A673 (cell line): ENCODE results near the gene WWTR1. TPM values are rescaled to one million over a fixed set of nuclear protein-coding genes. Genes with fewer than 3 reads are reported as not detected.
A peak's percentile ranks its signal among the peaks of the same experiment; 100 is the strongest.

ENCODE experiments used
- BruUV-seq: library from RNA; stranded (reverse); fragments of 400-500 nt; replicated peaks from 2 replicates; lab custom pipeline; 2021; lab: Mats Ljungman, UMichigan
- CTCF ChIA-PET: fragments of 300-600 bp; sonication (Branson Sonifier 250); formaldehyde crosslinking; loops from one replicate; lab custom pipeline; 2022; ENCODE audit warnings: antibody characterized with exemption; lab: Charles Lee
- POLR2A ChIA-PET: fragments of 300-600 bp; sonication (Branson Sonifier 250); formaldehyde crosslinking; loops from one replicate; lab custom pipeline; 2022; ENCODE audit warnings: antibody characterized with exemption; ENCODE audit not compliant: low non-redundant PET; lab: Charles Lee
- DNase-seq: peaks from one replicate; pipeline ENCODE4 v3.0.0-alpha.2; 2015; ENCODE audit warnings: low spot score
- H3K27ac ChIP-seq: fragments of 200-600 bp; sonication (generic); 2 replicates; pipeline ENCODE4 v1.5.1; 2016; ENCODE audit warnings: mixed run types, low read depth, mild to moderate bottlenecking, mixed read lengths, antibody characterized with exemption, low read length; ENCODE audit not compliant: poor library complexity, severe bottlenecking
- H3K27me3 ChIP-seq: fragments of 200-600 bp; sonication (generic); replicated peaks from 2 replicates; pipeline ENCODE4 v1.6.1; 2017; ENCODE audit warnings: mixed run types, low read depth, mild to moderate bottlenecking, mixed read lengths, antibody characterized with exemption, low read length; ENCODE audit not compliant: insufficient read depth, poor library complexity
- H3K36me3 ChIP-seq: fragments of 200-600 bp; sonication (generic); 2 replicates; pipeline ENCODE4 v1.6.1; 2016; ENCODE audit warnings: mixed run types, mild to moderate bottlenecking, mixed read lengths, antibody characterized with exemption, low read length; ENCODE audit not compliant: insufficient read depth, poor library complexity, severe bottlenecking
- H3K4me1 ChIP-seq: fragments of 200-600 bp; sonication (generic); 2 replicates; pipeline ENCODE4 v1.6.1; 2017; ENCODE audit warnings: mixed run types, mild to moderate bottlenecking, mixed read lengths, antibody characterized with exemption, low read length; ENCODE audit not compliant: insufficient read depth, poor library complexity, severe bottlenecking
- H3K4me3 ChIP-seq: fragments of 200-600 bp; sonication (generic); 2 replicates; pipeline ENCODE4 v1.5.1; 2016; ENCODE audit warnings: low read depth, mixed run types, mild to moderate bottlenecking, mixed read lengths, low read length; ENCODE audit not compliant: poor library complexity, severe bottlenecking
- H3K9me3 ChIP-seq: fragments of 200-600 bp; sonication (generic); 2 replicates; pipeline ENCODE4 v1.6.1; 2016; ENCODE audit warnings: mixed run types, low read depth, mild to moderate bottlenecking, mixed read lengths, antibody characterized with exemption, low read length; ENCODE audit not compliant: poor library complexity, severe bottlenecking
- EZH2 ChIP-seq: fragments of 200-600 bp; sonication (generic); IDR thresholded peaks from 2 replicates; pipeline ENCODE4 v1.6.1; 2017; ENCODE audit warnings: borderline replicate concordance, low read depth, mild to moderate bottlenecking, mixed read lengths, antibody characterized with exemption, low read length; ENCODE audit not compliant: poor library complexity, severe bottlenecking
- intact Hi-C: fragments of 100-400 bp; cut with micrococcal nuclease; formaldehyde crosslinking; loops from one replicate; pipeline ENCODE4 v1.10.0; 2022; ENCODE audit not compliant: unreplicated experiment
- total RNA-seq: library from RNA; stranded (reverse); gene quantifications from 2 replicates; pipeline ENCODE4 v1.2.3, GENCODE V29; 2021
- TF ChIP-seq, protein P1 (sequence below): fragments of 300-800, 200-600 bp; sonication (generic); conservative IDR thresholded peaks from 2 replicates; pipeline ENCODE4 v1.5.1; 2017; ENCODE audit warnings: low read depth, mild to moderate bottlenecking, antibody characterized with exemption, low read length, moderate library complexity, mixed read lengths

The WWTR1 gene
- total RNA-seq, 1 experiment from 2014 or later: 76.8 TPM

DNA sequence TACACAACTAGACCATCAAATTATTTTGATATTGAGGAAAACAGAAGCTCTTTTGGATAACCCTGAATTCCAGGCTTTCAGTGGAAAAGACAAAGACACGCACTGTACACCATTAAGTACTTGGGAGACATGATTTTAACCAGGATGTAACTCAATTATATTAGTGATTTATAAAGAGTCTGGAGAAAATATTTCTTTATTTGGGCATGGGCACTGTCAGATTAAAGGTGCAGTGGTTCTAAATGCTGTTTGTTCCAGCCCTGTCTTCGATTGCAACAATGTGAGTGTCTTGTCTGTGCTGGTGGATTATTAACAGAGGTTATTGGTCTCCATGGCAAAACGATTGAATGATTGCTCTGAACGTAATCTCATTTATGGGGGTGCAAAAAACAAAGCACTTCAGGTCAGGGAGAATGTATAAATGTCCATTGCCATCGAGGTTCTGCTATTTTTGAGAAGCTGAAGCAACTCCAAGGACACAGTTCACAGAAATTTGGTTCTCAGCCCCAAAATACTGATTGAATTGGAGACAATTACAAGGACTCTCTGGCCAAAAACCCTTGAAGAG, 183.5 kb downstream of the WWTR1 start, which contains the start of gene TM4SF4:
TM4SF4 (plus strand) TSS at position 448 of the 568 bp plus-strand sequence. CDS start 181 bp downstream, outside the sequence.
- BruUV-seq: no TSS peak
- H3K36me3 ChIP-seq: no peaks in the 10 kb centered on the region
- H3K4me3 ChIP-seq: no peak within 1 kb of the TSS
- POLR2A ChIA-PET: no interaction called here
- H3K27me3 ChIP-seq: no peaks in the 10 kb centered on the region
- no peaks in the 10 kb centered on the region for H3K9me3 ChIP-seq
- H3K4me1 ChIP-seq: peaks cover 6% of the 10 kb centered on the region
- DNase-seq: no peak
- CTCF ChIA-PET: no interaction called here
- no peak for TF ChIP-seq EZH2
- TF ChIP-seq, protein P1, sequence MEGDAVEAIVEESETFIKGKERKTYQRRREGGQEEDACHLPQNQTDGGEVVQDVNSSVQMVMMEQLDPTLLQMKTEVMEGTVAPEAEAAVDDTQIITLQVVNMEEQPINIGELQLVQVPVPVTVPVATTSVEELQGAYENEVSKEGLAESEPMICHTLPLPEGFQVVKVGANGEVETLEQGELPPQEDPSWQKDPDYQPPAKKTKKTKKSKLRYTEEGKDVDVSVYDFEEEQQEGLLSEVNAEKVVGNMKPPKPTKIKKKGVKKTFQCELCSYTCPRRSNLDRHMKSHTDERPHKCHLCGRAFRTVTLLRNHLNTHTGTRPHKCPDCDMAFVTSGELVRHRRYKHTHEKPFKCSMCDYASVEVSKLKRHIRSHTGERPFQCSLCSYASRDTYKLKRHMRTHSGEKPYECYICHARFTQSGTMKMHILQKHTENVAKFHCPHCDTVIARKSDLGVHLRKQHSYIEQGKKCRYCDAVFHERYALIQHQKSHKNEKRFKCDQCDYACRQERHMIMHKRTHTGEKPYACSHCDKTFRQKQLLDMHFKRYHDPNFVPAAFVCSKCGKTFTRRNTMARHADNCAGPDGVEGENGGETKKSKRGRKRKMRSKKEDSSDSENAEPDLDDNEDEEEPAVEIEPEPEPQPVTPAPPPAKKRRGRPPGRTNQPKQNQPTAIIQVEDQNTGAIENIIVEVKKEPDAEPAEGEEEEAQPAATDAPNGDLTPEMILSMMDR: no peak
- H3K27ac ChIP-seq: no peak within 1 kb of the TSS
- intact Hi-C loops: loop anchor here (5.0 kb wide), 1 partner anchor 77 kb away; no protein-coding TSS in a partner anchor

DNA sequence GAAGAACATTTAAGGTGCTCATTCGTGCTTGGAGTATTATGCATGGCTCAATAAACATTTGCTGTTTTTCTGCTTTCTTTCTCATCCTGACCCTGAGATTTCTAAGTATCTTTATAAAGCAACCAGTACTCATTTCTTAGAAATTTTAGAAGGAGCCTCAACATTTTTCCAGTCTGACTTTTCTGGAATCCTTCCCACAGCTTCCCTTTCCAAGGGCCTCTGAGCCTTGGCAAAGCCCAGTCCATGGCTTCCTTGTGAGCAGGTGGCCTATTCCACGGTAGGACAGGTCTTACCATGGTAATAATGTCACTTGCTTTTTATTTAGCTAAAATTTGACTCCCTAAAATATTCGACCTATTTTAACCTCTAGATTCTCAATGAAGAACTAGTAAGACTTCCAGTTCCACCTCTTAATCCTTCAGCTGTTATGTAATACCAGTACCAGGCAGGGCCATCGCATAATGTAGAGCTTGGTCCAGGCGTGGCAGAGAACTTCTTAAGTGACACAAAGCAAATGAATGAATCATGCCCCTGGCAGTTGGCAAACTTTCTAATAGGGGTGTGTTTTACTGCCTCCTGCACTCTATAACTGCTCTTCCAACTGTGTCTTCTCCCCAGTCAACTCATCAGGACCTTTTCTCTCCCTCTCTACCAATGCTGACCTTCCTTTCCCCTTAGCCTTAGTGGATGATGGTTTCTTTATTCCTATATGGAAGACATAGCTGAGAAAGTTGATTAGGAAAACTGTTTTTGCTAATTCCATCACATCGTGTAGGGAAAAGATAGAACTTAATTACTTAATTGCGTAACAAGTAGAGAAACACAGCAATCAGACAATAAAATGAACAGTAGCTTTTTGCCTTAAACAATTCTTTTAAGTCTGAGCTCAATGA, 184.2 kb downstream of the WWTR1 start:
- Histone ChIP-seq H3K36me3 (no peaks in the 10 kb centered on the region), H3K27ac (no peak overlapping the region), H3K27me3 (no peaks in the 10 kb centered on the region), H3K4me1 (peaks cover 6% of the 10 kb centered on the region), H3K4me3 (no peak overlapping the region), H3K9me3 (no peaks in the 10 kb centered on the region)
- CTCF ChIA-PET: no interaction called here
- DNase-seq: peak; percentile 85
- POLR2A ChIA-PET: no interaction called here
- no TSS peak for BruUV-seq
- TF ChIP-seq, protein P1: no peak
- TF ChIP-seq EZH2: no peak
- intact Hi-C loops: loop anchor here (5.0 kb wide), 1 partner anchor 76 kb away; no protein-coding TSS in a partner anchor

DNA sequence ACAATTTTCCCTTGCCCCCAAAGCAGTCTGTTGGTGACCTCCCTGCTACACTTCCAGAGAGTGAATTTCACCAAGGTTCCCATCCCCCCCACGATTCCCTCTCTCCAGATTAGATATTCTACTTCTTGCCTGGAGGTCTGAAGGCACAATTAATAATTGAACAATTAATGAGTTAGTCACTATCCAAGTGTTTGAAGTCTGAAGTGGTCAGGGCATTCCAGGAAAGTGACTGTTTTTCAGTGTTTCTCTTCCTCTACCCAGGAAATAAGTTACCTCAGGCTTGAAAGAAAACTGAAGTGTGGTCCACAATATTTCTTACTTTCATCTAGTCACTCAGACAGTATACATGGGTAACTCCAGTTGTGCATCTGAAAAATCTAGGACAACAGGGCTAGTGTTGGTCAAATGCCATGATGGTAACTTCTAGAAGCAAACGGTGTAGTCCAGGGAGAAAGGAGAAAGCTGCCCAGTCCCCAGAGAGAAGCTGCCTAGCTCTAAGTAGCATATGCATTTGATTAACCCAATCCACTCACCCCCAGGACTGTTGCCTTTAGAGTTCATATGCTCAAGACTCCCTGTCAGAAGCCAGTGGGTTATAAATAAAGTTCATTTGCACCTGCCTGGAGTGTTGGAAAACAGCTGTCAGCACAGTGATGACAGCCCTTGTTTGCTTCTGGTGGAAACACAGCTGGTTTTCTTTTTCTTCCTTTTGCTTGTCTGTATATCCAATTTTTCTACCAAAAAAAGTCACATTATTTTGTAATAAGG, 185.6 kb downstream of the WWTR1 start:
- no peak overlapping the region for H3K27ac ChIP-seq
- no peak overlapping the region for H3K4me3 ChIP-seq
- H3K36me3 ChIP-seq: no peaks in the 10 kb centered on the region
- no peak for TF ChIP-seq EZH2
- TF ChIP-seq, protein P1: no peak
- POLR2A ChIA-PET: no interaction called here
- intact Hi-C loops: loop anchor here (5.0 kb wide), 1 partner anchor 75 kb away; no protein-coding TSS in a partner anchor
- DNase-seq: no peak
- H3K4me1 ChIP-seq: peaks cover 6% of the 10 kb centered on the region
- no peaks in the 10 kb centered on the region for H3K9me3 ChIP-seq
- no peaks in the 10 kb centered on the region for H3K27me3 ChIP-seq
- CTCF ChIA-PET: no interaction called here
- BruUV-seq: no TSS peak
